ENCODE data around the gene DTNBP1.

DTNBP1 gene

DNA sequence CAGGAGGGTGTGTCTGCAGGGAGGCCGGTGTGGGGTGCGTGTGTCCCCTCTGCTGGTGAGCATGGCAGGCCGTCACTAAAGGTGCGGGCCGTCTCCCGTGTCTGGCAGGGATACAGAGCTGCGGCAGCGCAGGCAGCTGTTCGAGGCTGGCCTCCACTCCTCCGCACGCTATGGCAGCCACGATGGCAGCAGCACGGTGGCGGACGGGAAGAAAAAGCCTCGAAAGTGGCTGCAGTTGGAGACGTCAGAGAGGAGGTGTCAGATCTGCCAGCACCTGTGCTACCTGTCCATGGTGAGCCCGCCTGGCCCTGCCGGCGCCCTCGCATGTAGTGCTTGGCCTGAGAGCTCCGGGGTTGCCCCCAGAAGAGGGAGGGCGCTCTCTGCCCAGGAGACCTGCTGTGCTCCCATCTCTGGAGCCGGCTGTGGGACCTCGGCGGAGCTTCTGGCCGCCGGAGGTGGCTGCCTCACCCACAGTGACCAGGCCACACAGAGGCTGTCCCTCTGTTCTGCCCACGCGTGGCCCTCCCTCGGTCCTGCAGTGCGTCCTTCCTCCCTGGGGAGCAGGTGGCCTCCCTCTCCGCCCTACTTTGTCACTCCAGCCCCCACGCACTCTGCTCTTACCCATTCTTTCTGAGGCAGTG lies 149.6 kb downstream of the DTNBP1 start:
- DNase-seq = no peak

DNA sequence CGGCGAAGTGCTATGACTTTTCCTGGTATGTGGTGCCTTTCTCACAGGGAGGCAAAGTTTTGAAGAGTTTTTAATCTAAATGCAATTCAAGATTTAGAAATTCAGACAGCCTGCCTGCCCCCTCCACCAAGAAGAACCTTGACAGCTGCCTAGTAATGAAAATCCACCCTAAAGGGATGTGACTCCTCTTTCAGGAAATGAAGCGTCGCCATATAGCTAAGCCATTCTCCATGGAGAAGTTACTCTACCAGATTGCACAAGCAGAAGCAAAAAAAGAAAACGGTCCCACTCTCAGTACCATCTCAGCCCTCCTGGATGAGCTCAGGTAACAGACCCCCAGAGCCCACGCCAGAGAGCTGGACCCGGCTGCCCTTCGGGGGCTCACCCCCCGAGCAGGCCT lies 150.1 kb downstream of the DTNBP1 start:
- no peak for DNase-seq

DNA sequence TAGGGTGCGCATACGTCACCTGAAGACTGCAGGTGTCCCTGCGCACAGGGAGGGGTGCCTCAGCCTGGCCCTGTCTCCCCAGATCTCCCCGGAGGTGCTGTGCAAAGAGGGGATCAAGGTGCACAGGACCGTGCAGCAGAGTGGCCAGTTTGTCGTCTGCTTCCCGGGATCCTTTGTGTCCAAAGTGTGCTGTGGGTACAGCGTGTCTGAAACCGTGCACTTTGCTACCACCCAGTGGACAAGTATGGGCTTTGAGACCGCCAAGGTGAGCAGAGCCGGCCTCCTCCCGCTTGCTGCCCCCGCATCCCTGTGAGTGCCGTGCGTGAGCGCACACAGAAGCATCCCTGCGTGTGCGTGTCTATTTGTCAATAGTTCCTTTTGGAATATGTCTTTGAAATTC lies 150.7 kb downstream of the DTNBP1 start:
- DNase-seq = peak in 1 of 2 experiments; percentile 51

DNA sequence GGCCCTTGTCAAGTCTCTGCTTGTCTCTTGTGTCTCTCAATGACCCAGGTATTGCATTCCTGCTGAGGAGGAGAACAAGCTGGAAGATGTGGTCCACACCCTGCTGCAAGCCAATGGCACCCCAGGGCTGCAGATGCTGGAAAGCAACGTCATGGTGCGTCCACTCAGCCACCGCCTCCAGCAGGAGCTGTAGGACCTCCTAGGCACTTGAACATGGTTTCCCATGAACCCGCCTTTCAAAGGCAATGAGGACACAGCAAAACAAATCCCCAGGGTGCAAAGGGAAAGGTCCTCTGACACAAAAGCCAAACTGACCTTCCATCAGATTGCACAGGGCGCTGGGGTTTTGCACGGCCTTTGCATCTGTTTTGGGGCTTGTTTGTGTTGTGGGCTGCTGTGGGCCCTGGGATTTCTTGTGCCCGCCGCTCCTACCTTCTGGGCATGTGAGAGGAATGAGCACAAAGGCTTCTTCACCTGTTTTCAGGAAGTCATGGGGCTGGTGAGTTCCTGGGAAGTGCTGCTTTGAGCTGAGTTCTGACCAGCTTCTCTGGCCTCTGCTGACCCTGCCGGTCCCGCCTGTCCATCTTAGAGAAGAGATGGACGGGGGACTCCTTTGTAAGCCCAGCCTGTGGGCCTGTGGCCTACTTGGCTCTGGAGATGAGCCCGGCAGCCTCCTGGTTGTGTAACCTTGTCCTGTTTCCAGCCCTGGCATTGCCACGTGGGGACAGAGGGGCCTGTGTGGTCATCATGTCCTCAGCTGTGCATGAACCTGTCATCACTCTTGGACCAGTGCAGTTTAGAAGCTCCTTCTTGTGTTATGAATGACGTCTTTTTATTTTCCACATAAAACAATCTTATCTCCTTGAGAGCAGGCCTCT lies 151.3 kb downstream of the DTNBP1 start:
- DNase-seq = no peak

DNA sequence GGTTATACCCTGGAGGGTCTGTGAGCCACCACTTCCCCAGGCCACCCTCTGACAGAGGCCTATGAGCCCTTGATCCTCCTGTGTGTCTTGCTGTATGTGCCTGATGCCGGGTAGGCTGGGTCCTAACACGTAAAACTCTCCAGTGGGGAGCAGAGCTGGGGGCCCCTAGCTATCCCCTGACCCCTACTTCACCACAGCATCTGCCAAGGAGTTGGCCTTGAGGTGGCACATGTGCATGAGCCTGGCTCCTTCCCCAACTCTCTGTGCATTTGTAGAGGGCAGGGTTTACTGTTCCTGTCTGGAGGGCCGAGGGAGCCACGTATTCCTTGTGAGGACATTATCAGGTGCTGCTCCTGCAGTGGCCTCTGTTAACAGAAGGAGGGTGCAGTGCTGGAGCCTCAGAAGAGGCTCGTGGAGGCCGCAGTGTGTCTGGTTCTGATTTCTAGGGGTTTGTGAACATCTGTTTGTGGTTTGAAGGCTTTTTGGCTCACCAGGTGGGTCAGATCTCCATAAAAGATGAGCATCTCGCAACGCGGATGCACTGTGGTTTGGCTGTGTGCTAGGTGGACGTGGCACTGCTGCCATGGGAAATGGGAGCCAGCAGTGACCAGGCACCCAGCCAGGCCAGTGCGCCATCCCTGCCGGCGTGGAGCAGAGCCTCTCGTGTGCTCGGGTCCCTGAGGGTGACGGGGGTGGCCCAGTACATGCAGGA lies 152.1 kb downstream of the DTNBP1 start:
- no peak for DNase-seq

DNA sequence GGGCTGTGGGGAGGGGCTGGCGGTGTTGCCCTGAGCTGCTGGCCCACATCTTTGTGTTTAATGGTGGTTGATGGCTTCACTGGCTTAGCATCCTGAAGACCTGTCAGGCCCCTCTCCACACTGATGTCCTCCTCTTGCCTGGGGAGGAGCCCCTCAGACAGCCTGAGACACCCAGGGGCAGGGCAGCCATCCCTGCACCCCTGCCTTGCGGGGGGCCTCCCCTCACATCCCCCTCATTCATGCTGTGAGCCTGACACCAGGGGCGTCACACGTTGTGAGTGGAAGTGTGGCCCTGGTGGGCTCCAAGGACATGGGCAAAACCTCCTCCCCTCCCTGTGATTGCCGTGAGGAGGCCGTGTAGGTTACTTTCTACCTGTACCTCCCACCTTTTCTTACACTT lies 152.7 kb downstream of the DTNBP1 start:
- no peak for DNase-seq

DNA sequence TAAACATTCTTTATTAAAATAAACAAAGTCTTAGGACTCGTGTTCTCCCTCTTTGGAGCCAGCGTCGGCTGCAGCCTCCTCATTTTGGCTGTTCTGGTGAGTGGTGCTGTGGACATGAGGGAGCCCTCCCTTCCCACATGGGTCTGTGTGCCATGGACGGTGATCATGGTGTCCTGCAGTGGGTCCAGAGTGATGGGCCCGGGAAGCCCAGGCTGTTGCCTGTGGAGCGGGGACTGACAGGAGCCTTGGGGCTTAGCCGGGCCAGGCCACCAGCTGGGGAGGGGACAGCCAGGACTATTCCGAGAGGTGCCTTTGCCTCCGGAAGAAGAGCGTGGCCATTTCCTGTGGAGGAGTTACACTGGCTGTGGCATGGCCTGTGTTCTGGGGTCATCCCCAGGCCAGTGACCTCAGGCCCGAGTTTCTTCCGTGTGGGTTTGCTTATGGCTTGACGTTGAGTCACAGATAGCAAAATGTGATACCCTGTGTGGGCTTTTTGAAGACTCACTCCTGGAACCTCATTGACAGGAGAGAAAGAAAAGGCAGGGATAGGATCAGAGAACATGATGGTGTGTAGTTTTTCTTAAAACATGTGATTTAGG lies 153.4 kb downstream of the DTNBP1 start:
- no peak for DNase-seq

DNA sequence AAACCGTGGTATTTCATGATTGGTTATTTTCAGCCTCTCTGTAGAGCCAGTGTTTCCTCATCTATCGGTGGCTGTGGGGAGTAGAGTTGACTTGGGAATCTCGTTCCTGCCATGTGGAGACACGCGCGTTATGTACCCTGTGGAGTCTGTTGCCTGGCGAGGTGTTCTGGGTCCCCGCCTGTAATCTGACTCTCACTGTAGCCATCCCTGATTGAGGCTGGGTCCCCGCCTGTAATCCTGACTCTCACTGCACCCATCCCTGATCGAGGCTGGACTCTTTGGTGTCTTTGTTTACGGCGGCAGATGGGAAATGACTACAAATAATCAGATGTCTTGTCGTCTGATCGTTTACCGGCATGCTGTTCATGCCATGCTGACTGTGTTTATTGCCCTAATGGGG lies 153.9 kb downstream of the DTNBP1 start:
- DNase-seq = no peak

DNA sequence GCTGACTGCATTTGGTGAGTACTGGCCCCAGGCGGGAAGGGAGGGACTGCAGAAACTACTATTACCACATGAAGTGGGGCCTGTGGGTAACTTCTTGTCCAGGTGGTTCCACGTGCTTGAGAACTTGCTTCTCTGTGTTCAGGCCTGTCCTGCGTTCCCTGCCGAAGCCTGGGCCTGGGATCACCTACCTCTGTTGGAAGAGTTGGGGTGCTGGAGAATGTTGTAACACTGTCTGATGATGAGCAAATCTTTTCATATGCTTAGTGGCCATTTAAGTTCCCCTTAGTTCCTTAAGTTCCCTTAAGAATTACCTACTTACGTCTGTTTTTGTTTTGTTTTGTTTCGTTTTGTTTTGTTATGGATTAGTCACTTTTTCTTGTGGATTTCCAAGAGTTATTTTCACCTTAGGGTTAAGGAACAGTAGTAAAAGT lies 154.4 kb downstream of the DTNBP1 start:
- no peak for DNase-seq

DNA sequence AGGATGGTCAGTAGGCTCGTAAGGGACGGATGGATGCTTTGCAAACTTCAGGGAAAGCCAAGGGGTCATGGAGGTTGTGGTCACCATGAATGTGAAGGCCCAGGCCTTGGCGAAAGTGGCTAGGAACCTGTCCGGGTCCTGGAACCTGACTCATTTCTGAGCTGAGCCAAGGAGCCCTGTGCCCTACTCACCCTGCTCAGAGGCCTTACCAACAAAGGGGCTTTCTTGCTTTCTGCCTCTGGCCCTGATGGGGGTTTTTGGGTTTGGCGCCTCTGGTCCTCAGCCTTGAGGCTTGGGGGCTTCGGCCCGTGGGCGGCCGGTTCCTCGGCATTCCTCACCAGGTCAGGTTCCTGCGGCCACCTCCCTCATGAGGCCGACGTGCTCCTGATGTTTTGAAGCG lies 155.1 kb downstream of the DTNBP1 start:
- DNase-seq = no peak

DNA sequence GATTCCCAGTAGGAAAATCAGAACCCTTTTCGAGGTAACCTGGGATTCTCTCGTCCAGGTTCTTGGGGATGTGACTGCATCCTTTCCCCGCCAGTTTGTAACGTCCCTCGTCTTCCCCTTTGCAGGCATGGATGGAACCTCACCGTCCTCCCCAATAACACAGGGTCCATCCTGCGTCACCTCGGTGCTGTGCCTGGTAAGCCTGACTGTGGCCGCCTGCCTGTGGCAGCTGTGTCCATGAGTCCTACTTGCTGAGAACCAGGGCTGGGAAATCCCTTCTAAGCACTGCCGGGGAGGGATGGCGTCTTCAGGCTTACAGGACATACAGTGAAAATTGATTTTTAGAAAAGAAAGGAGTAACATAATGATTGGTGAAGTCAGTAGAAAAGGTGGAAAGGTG lies 155.6 kb downstream of the DTNBP1 start:
- no peak for DNase-seq

DNA sequence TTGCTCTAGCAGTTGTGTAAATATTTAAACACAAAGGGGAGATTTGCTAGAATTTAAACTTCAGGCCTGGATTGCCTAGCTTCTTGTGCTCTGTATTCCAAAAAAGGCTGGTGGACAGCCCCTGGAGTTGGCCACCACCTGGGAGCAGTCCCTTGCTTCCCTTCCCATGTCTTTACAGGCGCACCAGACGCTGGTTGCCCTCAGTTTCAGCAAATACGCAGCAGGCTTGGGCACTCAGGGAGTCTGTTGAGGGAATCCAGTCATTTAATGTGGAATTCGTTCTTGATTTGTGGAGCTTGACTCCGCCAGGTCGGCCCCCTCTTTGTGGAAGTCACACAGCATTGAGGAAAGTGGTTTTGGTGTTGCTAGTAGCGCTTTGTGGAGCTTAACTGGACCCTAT lies 156.8 kb downstream of the DTNBP1 start:
- no peak for DNase-seq

DNA sequence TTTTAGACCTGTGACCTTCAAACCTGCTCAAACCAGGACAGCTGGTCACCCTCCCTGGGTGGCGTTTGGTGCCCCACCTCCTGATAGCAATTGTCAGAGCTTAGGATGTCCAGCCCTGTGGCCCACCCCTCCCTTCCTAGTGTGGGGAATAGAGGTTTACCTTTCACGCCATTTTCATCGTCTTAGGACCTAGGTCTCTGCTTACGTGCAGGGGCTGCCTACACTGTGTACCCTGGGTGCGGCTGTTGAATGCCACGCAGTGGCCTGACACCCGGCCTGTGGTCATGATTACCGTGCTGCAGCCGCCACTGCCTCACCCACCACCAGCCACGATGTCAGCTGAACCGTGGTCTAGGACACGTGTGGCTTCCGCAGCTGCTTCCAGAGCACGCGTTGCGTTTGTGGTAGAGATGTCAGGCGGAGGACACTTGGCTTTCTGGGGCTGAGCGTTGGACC lies 157.3 kb downstream of the DTNBP1 start:
- no peak for DNase-seq

DNA sequence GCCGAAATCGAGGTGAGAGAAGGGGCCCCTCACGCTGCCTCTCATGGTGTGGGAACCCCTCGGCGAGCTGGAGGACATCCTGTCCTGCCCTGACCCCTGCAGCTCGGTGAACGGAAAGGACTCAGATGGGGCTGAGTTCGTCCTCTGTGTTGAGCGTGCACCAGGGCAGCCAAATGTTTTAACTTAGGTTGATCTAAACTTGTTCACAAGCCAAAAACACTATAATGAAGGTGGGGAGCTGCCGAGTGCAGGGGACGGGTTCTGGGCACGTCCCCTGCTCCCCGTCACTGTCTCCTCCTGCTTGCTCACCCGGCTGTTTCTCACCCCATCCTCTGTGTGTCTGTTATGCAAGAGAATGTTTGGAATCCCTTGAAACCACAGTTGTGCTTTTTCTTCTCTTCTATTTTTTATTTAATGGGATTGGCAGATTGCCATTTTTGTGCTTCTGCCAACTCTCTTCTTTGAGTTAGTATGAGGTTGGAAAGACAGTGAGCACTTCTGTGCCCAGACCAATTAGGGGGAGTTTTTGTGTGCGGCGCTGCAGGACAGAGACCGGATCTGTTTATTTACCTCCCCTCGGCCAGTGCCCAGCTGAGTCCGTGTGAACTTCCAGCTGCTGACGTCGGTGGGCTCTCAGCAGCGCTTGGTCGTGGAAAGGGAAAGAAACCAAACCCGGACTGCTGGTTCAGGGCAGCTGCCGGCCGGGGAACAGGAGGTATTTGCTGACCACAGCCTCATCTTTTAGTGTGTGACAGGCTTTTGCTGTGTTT lies 158.1 kb downstream of the DTNBP1 start:
- no peak for DNase-seq

DNA sequence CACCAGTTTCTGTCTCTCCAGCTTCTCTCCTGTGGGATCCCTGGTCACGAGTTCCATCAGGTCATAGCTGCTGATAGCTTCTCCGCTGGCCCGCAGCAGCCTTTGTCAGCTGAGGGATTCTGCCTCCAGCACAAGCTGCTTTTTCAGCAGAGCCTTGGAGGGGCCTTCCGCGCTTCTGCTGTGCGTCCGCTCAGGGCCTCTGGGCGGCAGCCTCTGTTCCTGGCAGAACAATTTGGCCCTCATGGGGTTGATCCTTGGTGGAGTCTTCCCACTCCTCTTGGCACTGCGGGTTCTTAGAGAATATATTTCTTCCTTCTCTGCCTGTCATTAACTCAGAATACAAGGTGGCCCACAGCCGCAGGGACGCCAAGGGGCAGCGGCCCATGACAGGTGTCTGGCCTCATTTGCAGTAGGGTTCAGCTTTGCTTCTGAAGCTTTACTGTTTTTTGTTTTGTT lies 158.8 kb downstream of the DTNBP1 start:
- DNase-seq = no peak

DNA sequence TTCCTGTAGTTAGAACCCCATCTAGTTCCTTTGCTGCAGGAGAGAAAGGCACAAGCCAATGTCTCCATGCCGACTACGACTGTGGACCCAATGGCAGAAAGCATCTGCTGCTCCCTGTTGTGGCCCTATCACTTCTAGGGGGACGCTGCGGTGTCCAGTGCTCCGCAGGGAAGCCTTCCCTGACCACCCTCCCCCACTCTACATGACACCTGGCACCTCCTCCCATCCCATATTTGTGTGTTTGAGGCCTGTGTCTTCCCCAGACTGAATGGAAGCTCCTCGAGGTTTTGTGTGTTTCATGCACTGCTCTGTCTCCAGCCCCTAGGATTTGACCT lies 159.5 kb downstream of the DTNBP1 start:
- no peak for DNase-seq

DNA sequence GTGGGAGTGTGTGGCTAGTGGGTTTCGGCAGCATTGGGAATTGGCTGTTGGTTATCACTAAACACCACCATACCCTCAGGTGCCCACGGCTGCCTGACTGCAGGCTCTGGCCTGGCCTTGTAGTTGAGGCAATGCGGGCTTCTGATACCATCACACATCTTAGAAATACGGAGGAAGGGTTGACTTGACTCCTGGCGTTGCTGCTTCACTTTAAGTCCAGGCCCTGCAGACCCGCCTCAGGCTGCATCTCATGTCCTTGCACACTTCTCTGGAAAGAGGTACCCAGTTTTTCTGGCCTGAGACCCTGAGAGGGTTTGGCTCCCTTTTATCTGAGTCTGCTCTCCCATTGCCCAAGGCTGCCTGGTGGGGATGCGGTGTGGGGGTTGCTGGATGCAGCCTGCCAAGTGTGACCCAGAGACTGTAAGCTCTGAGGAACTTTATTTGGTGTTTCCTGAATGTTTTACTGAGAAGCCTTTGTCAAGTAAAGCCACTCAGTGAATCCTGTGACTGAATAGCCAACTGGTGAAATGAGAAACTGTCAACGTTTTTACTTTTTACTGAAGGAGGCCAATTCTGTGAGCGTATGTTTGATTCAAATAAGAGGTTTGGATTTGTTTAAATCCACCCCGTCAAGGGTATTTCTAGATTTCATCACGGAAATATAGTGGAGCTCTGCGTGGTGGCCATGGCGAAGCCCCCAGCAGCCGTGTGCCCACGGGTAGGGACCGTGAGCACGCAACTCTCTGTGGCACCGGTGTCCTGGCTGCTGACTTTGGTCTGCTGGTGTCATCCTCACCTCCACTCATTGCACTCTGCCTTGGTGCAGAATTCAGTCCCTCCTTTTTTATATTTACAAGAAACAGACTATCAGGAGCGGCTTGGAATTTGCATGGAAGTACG lies 160.1 kb downstream of the DTNBP1 start:
- no peak for DNase-seq

DNA sequence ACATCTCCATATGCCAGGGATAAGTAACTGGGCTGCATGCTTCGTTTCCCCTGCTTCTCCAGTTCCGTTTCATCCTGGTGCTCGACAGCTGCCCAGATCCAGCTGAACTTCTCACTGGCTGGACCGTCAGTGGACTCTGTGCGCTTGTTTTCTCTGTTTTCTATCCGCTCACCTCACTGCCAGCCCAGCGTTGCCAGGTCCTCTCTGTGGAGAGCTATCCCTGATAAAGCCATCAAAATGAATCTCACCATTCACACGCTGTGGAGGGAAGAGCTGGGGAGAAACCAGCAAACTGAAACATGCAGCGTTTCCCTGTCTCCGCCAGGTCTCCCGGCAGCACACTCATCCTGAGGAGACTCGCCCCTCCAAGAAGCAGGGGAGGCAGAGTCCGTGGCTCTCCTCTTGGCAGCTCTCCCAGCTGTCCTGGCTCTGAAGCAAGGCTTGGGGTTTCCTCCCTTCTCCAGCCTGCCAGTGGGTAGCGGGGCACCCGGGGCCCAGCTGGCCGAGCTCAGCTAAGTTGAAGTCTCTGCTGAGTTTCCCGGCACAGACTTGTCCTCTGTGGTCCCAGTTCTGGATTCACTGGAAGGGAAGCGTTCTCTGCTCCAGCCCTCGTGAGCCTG lies 160.9 kb downstream of the DTNBP1 start:
- DNase-seq = no peak

DNA sequence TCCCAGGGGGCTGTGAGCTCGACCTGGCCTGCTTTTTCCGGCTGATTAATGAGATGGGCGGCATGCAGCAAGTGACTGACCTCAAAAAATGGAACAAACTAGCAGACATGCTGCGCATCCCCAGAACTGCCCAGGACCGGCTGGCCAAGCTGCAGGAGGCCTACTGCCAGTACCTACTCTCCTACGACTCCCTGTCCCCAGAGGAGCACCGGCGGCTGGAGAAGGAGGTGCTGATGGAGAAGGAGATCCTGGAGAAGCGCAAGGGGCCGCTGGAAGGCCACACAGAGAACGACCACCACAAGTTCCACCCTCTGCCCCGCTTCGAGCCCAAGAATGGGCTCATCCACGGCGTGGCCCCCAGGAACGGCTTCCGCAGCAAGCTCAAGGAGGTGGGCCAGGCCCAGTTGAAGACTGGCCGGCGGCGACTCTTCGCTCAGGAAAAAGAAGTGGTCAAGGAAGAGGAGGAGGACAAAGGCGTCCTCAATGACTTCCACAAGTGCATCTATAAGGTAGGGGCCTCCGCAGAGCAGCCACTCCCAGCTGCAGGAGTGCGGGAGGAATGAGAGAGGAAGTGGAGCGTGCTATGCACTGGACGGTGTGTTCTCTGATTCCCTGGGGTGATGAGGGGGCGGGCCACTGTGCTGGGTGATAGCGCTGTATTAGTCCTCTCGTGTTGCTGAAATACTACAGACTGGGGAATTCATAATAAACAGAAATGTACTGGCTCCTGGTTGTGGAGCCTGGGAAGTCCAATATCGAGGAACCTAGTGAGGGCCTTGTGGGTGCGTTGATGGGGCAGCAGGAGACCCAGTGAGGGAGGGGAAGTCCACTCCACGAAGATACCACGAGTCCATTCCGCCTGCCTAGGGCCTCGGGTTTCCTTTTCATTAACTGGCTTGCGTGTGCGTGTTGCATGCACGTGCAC lies 161.7 kb downstream of the DTNBP1 start:
- no peak for DNase-seq

Data from NCI-H526 (cell line).